Lower leg skin (tissue), 3 donors: ENCODE measurements around the gene RNF43.

ENCODE experiments used
- POLR2A ChIP-seq, 2 donors: fragments of 450-650 bp; IDR thresholded peaks; one replicate each; pipeline ENCODE4 v1.6.1; 2016 to 2017; ENCODE audit warnings: antibody characterized with exemption in 2 of 2, mild to moderate bottlenecking in 1 of 2, moderate library complexity in 1 of 2
- TF ChIP-seq, protein P1 (sequence below), 3 donors: fragments of 450-650 bp; IDR thresholded peaks; one replicate each; pipeline ENCODE4 v1.5.1; 2016; ENCODE audit warnings: antibody characterized with exemption in 3 of 3, mild to moderate bottlenecking in 3 of 3, moderate library complexity in 2 of 3

DNA sequence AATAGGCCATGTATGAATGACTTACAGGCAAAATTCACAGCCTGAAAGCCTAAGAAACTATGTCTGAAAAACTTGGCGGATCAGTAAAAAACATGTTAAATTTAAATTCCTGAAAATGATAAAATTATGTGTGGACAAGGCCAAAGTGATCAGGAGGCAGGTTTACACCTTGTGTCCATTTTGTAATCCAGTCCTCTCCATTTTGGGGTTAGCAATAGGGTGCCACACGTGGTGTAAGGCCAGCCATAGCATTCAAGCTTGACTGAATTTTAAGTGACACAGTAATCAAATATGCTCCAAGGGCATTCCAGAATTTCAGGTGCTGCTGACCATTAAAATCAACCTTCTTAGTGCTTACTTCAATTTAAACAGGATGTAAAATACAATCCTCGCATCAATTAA is 2.7 kb downstream of the RNF43 start:
- TF ChIP-seq, protein P1, sequence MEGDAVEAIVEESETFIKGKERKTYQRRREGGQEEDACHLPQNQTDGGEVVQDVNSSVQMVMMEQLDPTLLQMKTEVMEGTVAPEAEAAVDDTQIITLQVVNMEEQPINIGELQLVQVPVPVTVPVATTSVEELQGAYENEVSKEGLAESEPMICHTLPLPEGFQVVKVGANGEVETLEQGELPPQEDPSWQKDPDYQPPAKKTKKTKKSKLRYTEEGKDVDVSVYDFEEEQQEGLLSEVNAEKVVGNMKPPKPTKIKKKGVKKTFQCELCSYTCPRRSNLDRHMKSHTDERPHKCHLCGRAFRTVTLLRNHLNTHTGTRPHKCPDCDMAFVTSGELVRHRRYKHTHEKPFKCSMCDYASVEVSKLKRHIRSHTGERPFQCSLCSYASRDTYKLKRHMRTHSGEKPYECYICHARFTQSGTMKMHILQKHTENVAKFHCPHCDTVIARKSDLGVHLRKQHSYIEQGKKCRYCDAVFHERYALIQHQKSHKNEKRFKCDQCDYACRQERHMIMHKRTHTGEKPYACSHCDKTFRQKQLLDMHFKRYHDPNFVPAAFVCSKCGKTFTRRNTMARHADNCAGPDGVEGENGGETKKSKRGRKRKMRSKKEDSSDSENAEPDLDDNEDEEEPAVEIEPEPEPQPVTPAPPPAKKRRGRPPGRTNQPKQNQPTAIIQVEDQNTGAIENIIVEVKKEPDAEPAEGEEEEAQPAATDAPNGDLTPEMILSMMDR (IDR thresholded peaks at IDR 0.05), result no peak
- TF ChIP-seq POLR2A (IDR thresholded peaks at IDR 0.05), result no peak
